Glutamatergic neuron (in vitro differentiated cells): ENCODE data around the gene CARD8. TPM values are rescaled to one million over a fixed set of nuclear protein-coding genes. Genes with fewer than 3 reads are reported as not detected.
"Not testable (repeated sequence)": the region's sequence is repeated elsewhere in the genome, so short reads cannot be mapped to it uniquely, and the experiment has no call there.

Experiments used
- DNase-seq: peaks from one replicate; pipeline ENCODE4 v3.0.0; 2022
- H3K27ac Mint-ChIP-seq: one replicate; pipeline ENCODE4 v1.8.0; 2020; ENCODE audit warnings: mild to moderate bottlenecking, mixed read lengths, inconsistent platforms; ENCODE audit not compliant: unreplicated experiment
- H3K27me3 Mint-ChIP-seq: one replicate; pipeline ENCODE4 v1.8.0; 2020; ENCODE audit warnings: mild to moderate bottlenecking, moderate library complexity, mixed read lengths, inconsistent platforms; ENCODE audit not compliant: unreplicated experiment
- H3K36me3 Mint-ChIP-seq: one replicate; pipeline ENCODE4 v1.8.0; 2020; ENCODE audit warnings: mild to moderate bottlenecking, mixed read lengths, inconsistent platforms; ENCODE audit not compliant: unreplicated experiment
- H3K4me1 Mint-ChIP-seq: one replicate; pipeline ENCODE4 v1.8.0; 2020; ENCODE audit warnings: mild to moderate bottlenecking, low read depth, mixed read lengths, inconsistent platforms; ENCODE audit not compliant: unreplicated experiment
- H3K4me3 Mint-ChIP-seq: one replicate; pipeline ENCODE4 v1.8.0; 2020; ENCODE audit warnings: mild to moderate bottlenecking, mixed read lengths, inconsistent platforms; ENCODE audit not compliant: unreplicated experiment
- H3K9me3 Mint-ChIP-seq: one replicate; pipeline ENCODE4 v1.8.0; 2020; ENCODE audit warnings: mild to moderate bottlenecking, moderate library complexity, mixed read lengths, inconsistent platforms; ENCODE audit not compliant: unreplicated experiment
- CTCF ChIP-seq: fragments of 200-600 bp; sonication (generic); IDR thresholded peaks from one replicate; pipeline ENCODE4 v1.5.0; 2021; ENCODE audit not compliant: partially characterized antibody, unreplicated experiment
- total RNA-seq: library from RNA; stranded (reverse); fragmentation: NEBNext Ultra II Directional; extraction: Animal tissue kit (Norgen Biotek cat#: 25700); gene quantifications from one replicate; pipeline ENCODE4 v1.2.1, GENCODE V29; 2021; ENCODE audit not compliant: unreplicated experiment

The CARD8 gene
- total RNA-seq, 1 donor from 2014 or later, result 41.9 TPM

GRCh38 chr19:48239582-48240141 lies 16.1 kb downstream of the CARD8 start:
- Mint-ChIP-seq H3K27ac (no peak overlapping the region), H3K36me3 (peaks cover 8% of the 10 kb centered on the region), H3K4me1 (no peaks in the 10 kb centered on the region), H3K4me3 (no peak overlapping the region), H3K27me3 (peaks cover 2% of the 10 kb centered on the region), H3K9me3 (no peaks in the 10 kb centered on the region)
- TF ChIP-seq CTCF, result no peak
- DNase-seq, result no peak

DNA sequence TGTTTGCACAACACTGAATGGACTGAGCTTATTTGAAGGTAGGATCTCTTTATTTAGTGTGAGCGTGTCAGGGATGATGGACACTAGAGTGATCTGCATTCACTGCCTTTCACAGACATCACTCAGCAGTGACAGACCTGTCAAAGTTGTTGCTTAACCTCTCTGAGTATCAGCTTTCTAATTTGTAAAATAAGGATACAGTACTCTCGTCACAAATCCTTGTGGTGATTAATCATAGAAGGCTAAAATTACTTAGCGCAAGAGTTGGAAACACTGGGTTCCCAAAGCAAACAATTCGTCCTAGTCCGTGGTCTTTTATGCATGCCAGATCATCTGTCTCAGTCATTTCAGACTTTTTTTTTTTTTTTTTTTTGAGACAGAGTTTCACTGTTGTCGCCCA lies 16.6 kb downstream of the CARD8 start:
- Mint-ChIP-seq H3K4me3 (no peak overlapping the region), H3K4me1 (no peaks in the 10 kb centered on the region), H3K9me3 (no peaks in the 10 kb centered on the region), H3K36me3 (peaks cover 8% of the 10 kb centered on the region), H3K27me3 (peaks cover 3% of the 10 kb centered on the region), H3K27ac (no peak overlapping the region)
- no peak for TF ChIP-seq CTCF
- DNase-seq, result no peak

- H3K9me3 Mint-ChIP-seq, result no peaks in the 10 kb centered on the region
- peaks cover 3% of the 10 kb centered on the region for H3K27me3 Mint-ChIP-seq
- no peak overlapping the region for H3K27ac Mint-ChIP-seq
- no peak for DNase-seq
- TF ChIP-seq CTCF, result no peak
- peaks cover 8% of the 10 kb centered on the region for H3K36me3 Mint-ChIP-seq
- H3K4me1 Mint-ChIP-seq, result no peaks in the 10 kb centered on the region
- no peak overlapping the region for H3K4me3 Mint-ChIP-seq
These were observed 18.7 kb downstream of the CARD8 start for GRCh38 chr19:48237057-48237456.

- Mint-ChIP-seq H3K27ac (no peak overlapping the region), H3K4me1 (no peaks in the 10 kb centered on the region)
- no peak for TF ChIP-seq CTCF
These were observed 25.1 kb downstream of the CARD8 start for GRCh38 chr19:48230555-48231129.

GRCh38 chr19:48221628-48222027 lies 34.1 kb downstream of the CARD8 start:
- no peak for TF ChIP-seq CTCF
- Mint-ChIP-seq H3K4me1 (no peaks in the 10 kb centered on the region), H3K9me3 (no peaks in the 10 kb centered on the region), H3K27me3 (no peaks in the 10 kb centered on the region), H3K27ac (no peak overlapping the region), H3K4me3 (no peak overlapping the region), H3K36me3 (no peaks in the 10 kb centered on the region)
- DNase-seq, result no peak

More at GRCh38 chr19:48230555-48231129, 25.1 kb downstream of the CARD8 start:
- H3K36me3 Mint-ChIP-seq, result peaks cover 19% of the 10 kb centered on the region
- peaks cover 2% of the 10 kb centered on the region for H3K27me3 Mint-ChIP-seq
- no peaks in the 10 kb centered on the region for H3K9me3 Mint-ChIP-seq
- H3K4me3 Mint-ChIP-seq, result no peak overlapping the region
- no peak for DNase-seq

DNA sequence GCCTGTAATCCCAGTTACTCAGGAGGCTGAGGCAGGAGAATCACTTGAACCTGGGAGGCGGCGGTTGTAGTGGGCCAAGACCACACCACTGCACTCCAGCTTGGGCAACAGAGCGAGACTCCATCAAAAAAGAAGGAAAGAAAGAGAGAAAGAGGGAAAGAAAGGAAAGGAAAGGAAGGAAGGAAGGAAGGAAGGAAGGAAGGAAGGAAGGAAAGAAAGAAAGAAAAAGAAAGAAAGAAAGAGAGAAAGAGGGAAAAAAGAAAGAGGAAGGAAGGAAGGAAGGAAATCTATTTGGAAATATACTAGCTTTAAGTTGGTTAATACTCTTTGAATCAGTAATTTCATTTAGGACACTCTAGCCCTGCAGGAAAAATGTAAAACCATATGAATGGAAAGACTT lies 34.9 kb downstream of the CARD8 start:
- not testable (repeated sequence) for H3K9me3 Mint-ChIP-seq, H3K27me3 Mint-ChIP-seq, H3K4me1 Mint-ChIP-seq, DNase-seq, H3K27ac Mint-ChIP-seq, H3K4me3 Mint-ChIP-seq, H3K36me3 Mint-ChIP-seq
